ENCODE results near the gene MICU2. TPM values are rescaled to one million over a fixed set of nuclear protein-coding genes. Genes with fewer than 3 reads are reported as not detected.
"Not testable (repeated sequence)": the region's sequence is repeated elsewhere in the genome, so short reads cannot be mapped to it uniquely, and the experiment has no call there.

The MICU2 gene
- polyA plus RNA-seq, 3 donors: 16.6 to 28.9 (median 25.0) TPM

DNA sequence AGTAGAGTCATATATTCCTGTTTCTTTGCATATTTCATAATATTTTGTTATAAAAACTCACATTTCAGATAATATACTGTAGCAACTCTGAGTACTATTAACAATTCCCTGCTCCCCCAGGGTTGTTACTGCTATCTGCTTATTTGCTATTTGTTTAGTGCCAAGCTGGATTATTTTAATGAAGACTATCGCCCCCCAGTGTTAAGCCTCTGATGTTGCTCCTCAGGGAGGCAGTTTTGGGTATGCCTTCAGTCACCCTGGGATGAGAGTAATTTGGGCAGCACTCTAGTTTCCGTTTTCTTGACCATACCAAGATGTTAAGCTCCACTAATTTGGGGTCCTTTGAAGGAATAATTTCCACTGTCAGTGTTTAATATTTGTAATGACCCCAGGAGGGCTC is 46.0 kb downstream of the MICU2 start:
- WGBS, 3 donors: 71 to 85% (median 84%) methylated on average over 2 of the region's 2 CpGs

DNA sequence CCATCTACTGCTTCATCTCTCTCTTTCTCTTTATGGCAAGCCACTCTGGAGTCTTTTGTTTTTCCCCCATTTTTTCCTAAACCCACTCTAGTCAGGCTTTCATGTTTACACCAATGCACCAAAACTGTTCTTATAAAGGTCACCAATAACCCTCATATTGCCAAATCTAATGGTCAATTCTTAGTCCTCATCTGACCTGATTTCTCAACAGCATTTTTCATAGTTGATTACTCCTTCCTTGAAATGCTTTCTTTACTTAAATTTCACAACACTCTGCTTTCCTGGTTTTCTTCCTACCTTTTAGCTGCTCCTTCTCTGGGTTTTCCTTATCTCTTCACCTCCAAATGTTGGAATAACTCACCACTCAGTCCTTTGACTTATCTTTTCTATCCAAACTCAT is 47.9 kb downstream of the MICU2 start:
- no peak overlapping the region for H3K27ac ChIP-seq (ENCODE audit: low read depth, low read length)

More for the DNA sequence above, 46.0 kb downstream of the MICU2 start:
- H3K27ac ChIP-seq (ENCODE audit: low read depth, low read length): no peak overlapping the region

DNA sequence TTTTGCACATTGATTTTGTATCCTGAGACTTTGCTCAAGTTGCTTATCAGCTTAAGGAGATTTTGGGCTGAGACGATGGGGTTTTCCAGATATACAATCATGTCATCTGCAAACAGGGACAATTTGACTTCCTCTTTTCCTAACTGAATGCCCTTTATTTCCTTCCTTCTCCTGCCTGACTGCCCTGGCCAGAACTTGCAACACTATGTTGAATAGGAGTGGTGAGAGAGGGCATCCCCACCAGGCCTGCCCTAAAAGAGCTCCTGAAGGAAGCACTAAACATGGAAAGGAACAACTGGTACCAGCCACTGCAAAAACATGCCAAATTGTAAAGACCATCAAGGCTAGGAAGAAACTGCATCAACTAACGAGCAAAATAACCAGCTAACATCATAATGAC is 50.7 kb downstream of the MICU2 start:
- WGBS, 3 donors: 45 to 80% (median 71%) methylated on average over 1 of the region's 2 CpGs
- not testable (repeated sequence) for H3K27ac ChIP-seq (ENCODE audit: low read depth, low read length)

DNA sequence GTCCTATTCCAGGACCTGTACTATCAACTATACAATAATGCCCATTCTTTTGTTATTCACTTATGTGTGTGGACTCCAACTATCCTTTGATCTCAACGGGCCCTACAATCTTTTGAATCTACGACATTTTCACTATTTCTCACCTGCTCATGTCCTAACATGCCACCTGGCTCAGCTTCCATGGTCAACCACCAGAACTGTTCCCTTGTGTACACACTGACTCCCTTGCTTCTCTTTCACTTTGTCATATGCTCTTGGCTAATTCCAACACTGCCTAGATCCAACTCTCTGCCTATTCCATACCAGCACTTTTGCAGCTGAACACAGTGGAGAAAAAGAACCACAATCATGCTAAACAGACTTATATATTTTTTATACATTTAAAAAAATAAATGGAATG is 53.1 kb downstream of the MICU2 start:
- no peak overlapping the region for H3K27ac ChIP-seq (ENCODE audit: low read depth, low read length)
- WGBS, 3 donors: 83 to 98% (median 92%) methylated on average over 2 of the region's 2 CpGs

DNA sequence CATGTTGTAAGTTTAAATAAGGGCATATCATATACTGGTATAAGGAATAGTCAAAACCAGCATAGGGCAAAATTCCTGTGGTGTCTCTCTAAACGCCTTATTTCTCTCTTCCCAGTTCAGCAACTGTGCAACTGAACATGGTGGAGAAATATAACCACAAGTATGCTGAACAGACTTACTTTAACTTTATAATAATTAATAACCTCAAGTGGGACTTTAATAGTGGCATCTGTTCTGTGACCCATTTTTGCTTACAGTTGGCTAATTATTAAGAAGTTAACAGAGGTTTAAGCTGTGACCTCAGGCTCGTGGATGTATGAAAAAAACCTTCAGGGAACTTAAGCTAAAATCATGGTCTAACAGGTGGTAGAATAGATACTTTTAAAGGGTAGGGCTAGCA is 54.3 kb downstream of the MICU2 start:
- 52 to 74% (median 72%) methylated on average over 2 of the region's 2 CpGs for WGBS, 3 donors
- H3K27ac ChIP-seq (ENCODE audit: low read depth, low read length): no peak overlapping the region

DNA sequence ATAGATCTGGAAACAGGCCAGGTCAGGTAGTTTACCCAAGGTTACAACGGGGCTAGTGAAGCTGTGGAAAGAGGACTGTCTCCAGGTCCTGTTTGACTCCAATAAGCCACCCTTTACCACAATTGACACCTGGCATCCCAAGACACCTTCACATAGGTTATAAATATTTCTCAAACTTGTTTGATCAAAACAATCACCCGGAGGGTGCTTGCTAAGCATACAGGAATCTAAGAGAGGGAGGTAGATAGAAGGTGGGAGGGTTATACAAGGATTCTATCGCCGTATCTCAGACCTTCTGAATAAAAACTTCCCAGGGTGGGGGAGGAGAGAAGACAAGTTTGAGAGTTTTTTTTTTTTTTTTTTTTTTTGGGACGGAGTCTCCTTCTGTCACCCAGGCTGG is 55.4 kb downstream of the MICU2 start:
- WGBS, 3 donors: 84 to 91% (median 89%) methylated on average over 4 to 5 of the region's 5 CpGs
- H3K27ac ChIP-seq (ENCODE audit: low read depth, low read length): no peak overlapping the region

DNA sequence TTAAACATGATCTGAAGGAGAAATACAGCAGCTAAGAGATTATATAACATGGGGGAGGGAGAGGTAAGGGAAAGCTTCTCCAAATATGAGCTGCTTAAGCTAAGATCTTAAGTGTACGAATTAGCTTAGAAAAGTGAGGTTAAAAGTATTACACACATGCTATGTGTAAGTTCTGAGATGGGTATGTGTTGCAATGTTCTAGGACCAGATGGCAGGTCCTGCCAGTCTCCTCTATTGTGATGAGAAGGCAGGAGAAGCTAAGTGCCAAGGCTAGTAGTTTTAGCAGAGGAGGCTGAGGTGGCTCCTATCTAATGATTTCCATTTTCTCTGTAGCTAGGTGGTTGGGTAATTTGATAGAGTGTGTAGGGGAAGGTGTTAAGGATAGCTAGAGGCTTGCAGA is 57.6 kb downstream of the MICU2 start:
- no peak overlapping the region for H3K27ac ChIP-seq (ENCODE audit: low read depth, low read length)
- WGBS, 3 donors: 38 to 92% (median 74%) methylated on average over 1 of the region's 1 CpG

DNA sequence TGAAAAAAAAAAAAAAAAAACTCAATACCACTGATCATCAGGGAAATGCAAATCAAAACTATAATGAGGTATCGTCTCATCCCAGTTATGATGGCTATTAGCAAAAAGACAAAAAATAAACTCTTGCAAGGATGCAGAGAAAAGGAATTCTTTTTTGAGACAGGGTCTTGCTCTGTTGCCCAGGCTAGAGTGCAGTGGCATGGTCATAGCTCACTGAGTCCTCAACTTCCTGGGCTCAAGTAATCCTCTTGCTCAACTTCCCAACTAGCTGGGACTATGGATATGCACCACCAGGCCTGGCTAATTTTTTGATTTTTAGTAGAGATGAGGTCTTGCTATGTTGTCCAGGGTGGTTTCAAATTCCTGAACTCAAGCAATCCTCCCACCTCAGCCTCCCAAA is 59.5 kb downstream of the MICU2 start:
- no peak overlapping the region for H3K27ac ChIP-seq (ENCODE audit: low read depth, low read length)
- 95 to 100% (median 98%) methylated on average over 1 of the region's 1 CpG for WGBS, 3 donors

DNA sequence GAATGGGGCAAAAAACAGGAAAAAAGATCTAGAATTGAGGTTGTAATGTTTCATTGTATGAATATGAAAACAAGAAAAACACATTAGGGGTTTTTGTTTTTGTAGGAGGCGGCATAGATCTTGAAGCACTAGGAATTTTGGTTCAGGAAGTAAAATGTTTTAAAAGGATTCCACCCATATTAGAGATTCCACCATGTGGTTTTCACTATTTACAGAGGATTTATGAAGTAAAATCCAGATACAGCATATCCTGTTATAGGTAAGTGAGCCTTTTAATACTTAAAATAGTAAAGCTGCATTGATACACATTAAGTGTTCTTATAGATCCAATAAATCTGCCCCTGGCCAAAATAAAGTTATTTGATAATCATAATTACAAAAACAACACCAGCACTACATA is 61.4 kb downstream of the MICU2 start:
- no peak overlapping the region for H3K27ac ChIP-seq (ENCODE audit: low read depth, low read length)
- 97 to 100% (median 100%) methylated on average over 1 of the region's 1 CpG for WGBS, 3 donors

DNA sequence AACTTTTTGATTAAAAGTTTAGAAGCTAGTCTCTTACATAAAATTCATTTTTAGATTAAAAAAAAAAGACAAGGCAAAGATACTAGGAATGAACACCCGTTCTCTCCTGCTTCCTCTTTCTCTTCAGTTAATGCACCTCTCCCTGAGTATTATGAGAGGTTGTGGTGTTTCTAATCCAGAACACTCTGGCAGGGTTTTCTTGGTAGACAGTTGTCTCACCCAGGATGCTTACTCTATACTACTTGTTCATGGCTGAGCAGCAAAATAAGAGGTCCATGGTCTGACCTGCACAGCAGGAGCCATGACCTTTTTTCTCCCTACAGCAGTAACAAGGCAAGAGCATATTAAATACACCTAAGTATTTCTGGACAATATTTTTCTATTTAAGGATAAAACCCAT is 62.0 kb downstream of the MICU2 start:
- 60 to 96% (median 73%) methylated on average over 1 of the region's 1 CpG for WGBS, 3 donors
- H3K27ac ChIP-seq (ENCODE audit: low read depth, low read length): no peak overlapping the region

DNA sequence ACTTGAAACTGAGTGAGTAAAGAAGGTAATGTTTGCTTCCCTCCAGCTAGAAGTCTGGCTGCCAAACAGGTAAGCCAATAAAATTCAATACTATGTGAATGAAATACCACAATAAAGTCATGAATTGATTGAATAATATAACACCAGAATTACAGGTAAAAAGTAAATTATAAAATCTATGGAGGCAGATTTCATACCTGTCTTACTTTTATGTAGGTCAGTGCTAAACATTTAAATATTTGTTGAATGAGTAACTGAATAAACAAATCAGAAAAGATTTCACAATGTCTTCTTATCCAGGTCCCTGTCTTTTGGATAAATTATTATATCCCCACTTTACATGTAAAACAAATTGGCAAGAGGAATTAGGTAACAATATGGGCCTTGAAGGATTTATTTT is 62.7 kb downstream of the MICU2 start:
- H3K27ac ChIP-seq (ENCODE audit: low read depth, low read length): no peak overlapping the region

DNA sequence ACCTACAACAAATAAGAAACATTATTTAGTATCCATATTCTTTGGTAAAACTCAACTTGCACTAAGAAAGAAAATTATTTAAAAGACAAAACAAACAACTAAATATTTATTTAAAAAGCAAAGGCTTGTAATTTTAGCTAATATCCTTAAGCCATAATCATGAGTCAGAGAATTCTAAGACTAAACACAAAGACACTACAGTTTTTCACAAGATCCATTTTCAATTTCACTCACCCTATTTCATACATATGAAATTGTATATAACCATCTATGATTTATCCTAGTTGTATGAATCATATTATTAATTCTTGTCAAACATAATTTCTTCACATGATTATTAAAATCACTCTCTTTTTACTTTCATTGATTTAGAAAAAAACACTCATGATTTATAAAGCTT is 64.3 kb downstream of the MICU2 start:
- no peak overlapping the region for H3K27ac ChIP-seq (ENCODE audit: low read depth, low read length)

DNA sequence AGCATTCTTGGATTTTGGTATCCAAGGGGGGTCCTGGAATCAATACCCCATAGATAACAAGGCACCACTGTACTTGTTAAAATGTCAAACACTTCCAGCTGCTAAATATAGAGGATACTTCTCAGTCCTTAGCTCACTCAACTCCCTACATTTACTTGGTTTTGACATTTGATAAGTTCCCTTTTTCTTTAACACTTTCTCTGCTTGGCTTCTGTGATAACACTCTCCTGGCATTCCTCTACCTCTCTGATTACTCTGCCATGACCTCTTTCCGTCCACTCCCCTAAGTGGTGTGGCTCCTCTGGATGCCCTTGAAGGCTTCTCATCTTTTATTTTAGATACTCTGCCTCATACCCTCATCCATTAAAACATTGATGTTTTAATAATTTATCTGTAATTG is 65.2 kb downstream of the MICU2 start:
- WGBS, 3 donors: 88 to 96% (median 96%) methylated on average over 1 of the region's 1 CpG
- no peak overlapping the region for H3K27ac ChIP-seq (ENCODE audit: low read depth, low read length)

DNA sequence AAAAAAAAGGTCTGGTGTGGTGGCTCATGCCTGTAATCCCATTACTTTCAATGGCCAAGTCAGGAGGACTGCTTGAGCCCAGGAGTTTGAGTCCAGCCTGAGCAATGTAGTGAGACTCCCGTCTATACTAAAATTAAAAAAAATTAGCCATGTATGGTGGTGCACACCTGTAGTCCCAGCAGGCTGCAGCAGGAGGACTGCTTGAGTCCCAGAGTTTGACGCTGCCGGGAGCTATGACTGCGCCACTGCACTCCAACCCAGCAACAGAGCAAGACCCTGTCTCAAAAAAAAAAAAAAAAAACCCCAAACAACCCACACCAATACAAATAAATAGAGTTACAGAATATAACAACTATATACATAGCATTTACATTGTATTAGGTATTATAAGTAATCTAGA is 65.7 kb downstream of the MICU2 start:
- H3K27ac ChIP-seq (ENCODE audit: low read depth, low read length): no peak overlapping the region

DNA sequence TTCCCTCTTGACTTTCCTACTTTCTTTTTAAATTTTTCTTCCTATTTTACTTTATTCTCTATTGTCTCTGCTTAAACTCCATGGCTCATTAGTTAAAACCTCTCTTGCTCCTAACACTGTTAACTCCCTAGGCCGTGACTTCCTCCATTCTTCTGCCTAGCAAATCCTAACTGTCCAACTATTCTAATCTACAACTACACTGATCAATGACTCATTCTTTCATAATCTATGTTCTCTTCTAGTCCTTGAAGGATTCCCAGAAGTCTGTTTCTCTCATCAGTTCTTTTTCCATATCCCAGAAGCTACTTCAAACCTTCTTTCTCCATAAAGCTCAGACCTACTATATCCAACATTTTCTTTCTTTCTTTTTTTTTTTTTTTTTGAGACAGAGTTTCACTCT is 66.9 kb downstream of the MICU2 start:
- 90 to 98% (median 94%) methylated on average over 1 of the region's 1 CpG for WGBS, 3 donors

More for the DNA sequence above, 65.7 kb downstream of the MICU2 start:
- 87 to 99% (median 94%) methylated on average over 4 of the region's 4 CpGs for WGBS, 3 donors

DNA sequence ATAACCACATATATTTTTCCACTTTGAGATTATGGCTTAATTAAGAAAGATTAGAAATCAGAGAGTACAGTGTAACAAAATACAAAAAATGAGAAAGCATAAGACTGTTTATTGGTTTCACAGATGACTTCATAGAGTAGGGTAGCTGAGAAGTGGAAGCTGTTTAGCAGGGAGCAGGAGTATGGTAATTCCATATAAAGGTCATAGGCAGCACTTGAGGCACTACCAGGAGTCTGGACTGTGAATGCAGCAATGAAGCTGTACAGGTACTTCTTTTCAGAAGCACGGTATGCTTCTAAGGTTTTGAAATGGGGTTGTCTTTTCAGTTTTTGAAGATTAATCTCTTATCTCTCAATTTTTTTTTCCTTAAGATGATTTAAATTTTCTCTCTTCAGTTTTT is 69.2 kb downstream of the MICU2 start:
- WGBS, 3 donors: 92 to 96% (median 96%) methylated on average over 1 of the region's 1 CpG

More for the DNA sequence above, 66.9 kb downstream of the MICU2 start:
- no peak overlapping the region for H3K27ac ChIP-seq (ENCODE audit: low read depth, low read length)

DNA sequence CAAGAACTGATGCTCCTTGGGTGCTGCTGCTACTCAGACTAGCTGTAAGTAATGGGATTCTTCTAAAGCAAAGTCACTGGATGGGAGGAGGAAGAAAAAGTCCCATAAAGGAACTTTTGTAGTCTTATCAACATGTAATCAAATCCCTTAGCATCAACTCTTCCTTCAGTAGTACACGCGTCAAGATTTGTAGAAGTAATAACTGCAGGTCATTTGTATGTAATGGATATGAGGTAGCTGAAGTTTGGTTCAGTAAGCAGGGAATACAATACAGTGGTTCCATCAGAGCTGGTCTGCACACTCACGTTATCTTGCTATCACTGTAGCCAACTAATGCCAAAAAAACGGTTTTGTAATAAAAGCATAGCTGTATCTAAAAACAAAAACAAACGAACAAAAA is 72.5 kb downstream of the MICU2 start:
- no peak overlapping the region for H3K27ac ChIP-seq (ENCODE audit: low read depth, low read length)
- 79 to 96% (median 93%) methylated on average over 5 of the region's 5 CpGs for WGBS, 3 donors

More for the DNA sequence above, 69.2 kb downstream of the MICU2 start:
- no peak overlapping the region for H3K27ac ChIP-seq (ENCODE audit: low read depth, low read length)

DNA sequence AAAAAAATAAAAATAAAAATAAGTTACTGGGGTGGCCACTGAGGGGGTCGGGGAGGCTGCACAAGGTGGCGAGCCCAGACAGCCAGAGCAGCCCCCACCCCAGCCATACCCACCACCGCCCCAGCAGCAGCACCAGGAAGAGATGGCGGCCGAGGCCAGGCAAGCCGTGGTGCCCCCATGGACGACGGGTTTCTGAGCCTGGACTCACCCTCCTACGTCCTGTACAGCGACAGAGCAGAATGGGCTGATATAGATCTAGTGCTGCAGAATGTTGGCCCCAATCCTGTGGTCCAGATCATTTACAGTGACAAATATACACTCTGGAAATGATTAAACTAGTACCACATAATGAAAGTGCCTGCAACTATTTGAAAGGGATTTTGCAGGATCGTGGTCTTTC is 73.3 kb downstream of the MICU2 start:
- no peak overlapping the region for H3K27ac ChIP-seq (ENCODE audit: low read depth, low read length)
- WGBS, 3 donors: 80 to 89% (median 86%) methylated on average over 11 of the region's 11 CpGs

DNA sequence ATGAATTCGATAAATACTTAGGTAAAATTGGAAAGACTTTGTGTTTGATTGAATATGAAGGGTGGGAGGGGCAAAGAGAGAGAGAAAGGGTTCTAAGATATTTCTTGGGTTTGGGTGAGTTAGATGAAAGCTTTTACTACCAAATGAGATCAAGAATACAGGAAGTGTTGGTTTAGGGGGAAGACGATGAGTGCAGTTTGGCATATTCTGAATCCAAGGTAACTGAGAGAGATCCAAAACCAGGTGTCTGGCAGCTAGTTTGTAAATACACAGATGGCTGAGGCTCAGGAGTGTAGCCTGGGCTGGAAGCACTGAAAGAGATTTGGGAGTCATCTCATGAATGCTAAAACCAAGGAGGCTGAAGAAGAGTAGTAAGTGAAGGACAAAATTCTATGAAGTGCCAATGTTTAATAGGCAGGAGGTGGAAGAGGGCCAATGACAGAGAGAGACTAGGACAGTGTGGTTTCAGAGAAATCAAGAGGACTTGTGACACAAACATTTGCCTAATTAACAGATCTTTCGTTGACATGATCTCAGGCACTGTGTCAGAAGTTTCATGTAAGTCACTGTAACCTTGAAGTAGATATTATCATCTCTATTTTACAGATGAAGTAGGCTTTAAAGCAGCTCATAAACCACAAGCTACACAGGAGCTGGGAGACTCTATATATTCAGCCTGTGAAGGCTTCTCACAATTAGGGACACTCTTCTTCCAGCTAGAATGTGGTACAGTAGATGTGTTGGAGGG is 74.7 kb downstream of the MICU2 start:
- WGBS, 3 donors: 80 to 91% (median 85%) methylated on average over 3 of the region's 3 CpGs
- no peak overlapping the region for H3K27ac ChIP-seq (ENCODE audit: low read depth, low read length)

DNA sequence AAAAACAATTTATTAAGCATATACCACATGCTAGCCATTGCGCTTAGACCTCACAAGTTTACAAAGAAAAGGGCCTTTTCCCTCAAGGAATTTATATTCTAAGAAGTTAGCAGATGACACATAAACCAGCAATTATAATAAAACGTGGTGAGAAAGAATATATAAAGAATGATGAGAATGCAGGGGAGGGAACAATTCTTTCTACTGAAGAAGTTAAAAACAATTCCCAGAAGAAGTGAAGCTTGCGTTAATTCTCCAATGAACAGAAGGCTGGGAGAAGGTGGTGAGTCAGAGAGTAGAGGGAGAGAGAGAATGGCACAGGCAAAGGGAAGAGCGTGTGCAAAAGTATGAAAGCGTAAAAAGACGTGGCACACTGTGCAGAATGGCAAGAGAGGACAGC is 75.4 kb downstream of the MICU2 start:
- no peak overlapping the region for H3K27ac ChIP-seq (ENCODE audit: low read depth, low read length)
- whole genome bisulfite sequencing, 3 donors: 87 to 91% (median 89%) methylated on average over 6 of the region's 6 CpGs

Measured in adipose tissue (tissue), 3 donors.